Ovary (tissue), 3 donors: ENCODE measurements around the gene MITD1.
A peak's percentile ranks its signal among the peaks of the same experiment; 100 is the strongest.

Experiments used
- CTCF ChIP-seq, 3 donors: fragments of 450-650 bp in 2 of 3; fragments of 200-600 bp in 1 of 3; IDR thresholded peaks; one replicate each; pipeline versions ENCODE4 v1.5.1 to v1.8.0; 2016 to 2022; ENCODE audit warnings: antibody characterized with exemption in 3 of 3, mild to moderate bottlenecking in 1 of 3
- EP300 ChIP-seq: sonication (generic); formaldehyde crosslinking; IDR thresholded peaks from one replicate; pipeline ENCODE4 v1.6.1; 2017; ENCODE audit warnings: antibody characterized with exemption
- POLR2A ChIP-seq: fragments of 450-650 bp; IDR thresholded peaks from one replicate; pipeline ENCODE4 v1.6.1; 2017; ENCODE audit warnings: antibody characterized with exemption, mild to moderate bottlenecking, moderate library complexity
- donor health status: DM: no; HTN: no; CAD: no.

DNA sequence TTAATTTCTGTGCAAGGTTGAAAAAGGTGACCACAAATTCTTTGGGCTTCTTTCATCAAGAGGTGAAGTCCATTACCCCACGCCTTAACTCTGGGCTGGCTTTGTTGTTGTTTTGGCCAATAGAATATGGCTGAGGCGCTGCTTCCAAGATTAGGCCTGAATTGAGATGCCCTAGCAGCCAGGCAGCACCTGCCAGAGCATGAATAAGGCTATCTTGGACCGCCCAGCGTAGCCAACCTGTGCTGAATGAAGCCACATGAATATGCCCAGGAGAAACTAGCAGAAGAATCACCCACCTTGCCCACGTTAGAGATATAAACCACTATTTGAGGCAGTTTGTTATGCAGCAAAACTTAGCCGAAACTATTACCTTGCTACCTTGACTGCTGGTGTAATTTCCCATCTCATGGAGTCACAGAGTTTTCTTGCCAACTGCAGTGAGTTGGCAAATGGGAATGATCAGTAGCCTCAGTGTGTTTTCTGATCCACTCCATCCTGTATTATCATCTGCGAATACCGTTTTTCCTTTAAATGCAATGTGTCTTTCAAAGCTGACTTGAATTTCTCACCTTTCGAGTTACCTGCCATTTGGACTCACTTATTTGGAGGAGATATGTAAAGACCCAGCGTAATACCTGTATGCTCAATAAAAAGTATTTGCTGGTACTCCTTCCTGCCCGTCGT, 26.8 kb downstream of the MITD1 start:
- TF ChIP-seq CTCF (IDR thresholded peaks at IDR 0.05) = peak in 1 of 3 donors; percentile 4
- TF ChIP-seq POLR2A = no peak
- no peak for TF ChIP-seq EP300
